Tibial nerve (tissue), 4 donors: ENCODE results near the gene ADCY2. TPM values are rescaled to one million over a fixed set of nuclear protein-coding genes. Genes with fewer than 3 reads are reported as not detected.

Experiments
- DNase-seq, 2 donors: peaks; one replicate each; pipeline ENCODE4 v3.0.0-alpha.2; 2019; ENCODE audit warnings: low spot score in 2 of 2
- H3K27ac ChIP-seq, 4 donors: fragments of 200-600 bp; sonication (generic) in 3 of 4; one replicate each; pipeline ENCODE4 v1.5.1; 2017 to 2019; ENCODE audit warnings: mild to moderate bottlenecking in 1 of 4
- H3K27me3 ChIP-seq, 2 donors: fragments of 200-600 bp; sonication (generic) in 1 of 2; one replicate each; pipeline versions ENCODE4 v1.5.1 to v1.6.0; 2017 to 2019
- H3K36me3 ChIP-seq, 3 donors: fragments of 200-600 bp; sonication (generic); one replicate each; pipeline ENCODE4 v1.5.1; 2018 to 2019
- H3K4me1 ChIP-seq, 4 donors: fragments of 200-600 bp; sonication (generic) in 3 of 4; one replicate each; pipeline ENCODE4 v1.5.1; 2017 to 2019
- H3K4me3 ChIP-seq, 4 donors: fragments of 200-600 bp; sonication (generic) in 3 of 4; one replicate each; pipeline ENCODE4 v1.5.1; 2017 to 2019; ENCODE audit warnings: mild to moderate bottlenecking in 1 of 4, moderate library complexity in 1 of 4
- H3K9me3 ChIP-seq, 4 donors: fragments of 200-600 bp; sonication (generic) in 3 of 4; one replicate each; pipeline ENCODE4 v1.5.1; 2017 to 2019
- CTCF ChIP-seq, 5 experiments: fragments of 200-600 bp in 3 of 5; fragments of 450-650 bp in 2 of 5; sonication (generic) in 3 of 5; IDR thresholded peaks; one replicate each; pipeline ENCODE4 v1.5.1; 2016 to 2019; ENCODE audit warnings: antibody characterized with exemption in 5 of 5, mild to moderate bottlenecking in 3 of 5, moderate library complexity in 2 of 5
- EP300 ChIP-seq, 2 donors: sonication (generic); formaldehyde crosslinking; IDR thresholded peaks; one replicate each; pipeline ENCODE4 v1.6.1; 2017; ENCODE audit warnings: antibody characterized with exemption in 2 of 2, mild to moderate bottlenecking in 1 of 2
- POLR2A ChIP-seq, 2 donors: fragments of 450-650 bp; IDR thresholded peaks; one replicate each; pipeline ENCODE4 v1.6.1; 2017; ENCODE audit warnings: antibody characterized with exemption in 2 of 2, mild to moderate bottlenecking in 2 of 2, moderate library complexity in 2 of 2
- WGBS, 2 donors: methylation state at CpG; one replicate each; pipeline ENCODE4 v1.1.5; 2018; 5-methylcytosine and 5-hydroxymethylcytosine counted together
- total RNA-seq, 4 donors: library from RNA; depleted of rRNA; stranded (reverse); fragments of >200 nt; gene quantifications; one replicate each; pipeline ENCODE4 v1.1.0, GENCODE V29; 2016

ADCY2 gene
- total RNA-seq, 4 donors from 2014 or later, result 4.2 to 11.8 (median 10.0) TPM

DNA sequence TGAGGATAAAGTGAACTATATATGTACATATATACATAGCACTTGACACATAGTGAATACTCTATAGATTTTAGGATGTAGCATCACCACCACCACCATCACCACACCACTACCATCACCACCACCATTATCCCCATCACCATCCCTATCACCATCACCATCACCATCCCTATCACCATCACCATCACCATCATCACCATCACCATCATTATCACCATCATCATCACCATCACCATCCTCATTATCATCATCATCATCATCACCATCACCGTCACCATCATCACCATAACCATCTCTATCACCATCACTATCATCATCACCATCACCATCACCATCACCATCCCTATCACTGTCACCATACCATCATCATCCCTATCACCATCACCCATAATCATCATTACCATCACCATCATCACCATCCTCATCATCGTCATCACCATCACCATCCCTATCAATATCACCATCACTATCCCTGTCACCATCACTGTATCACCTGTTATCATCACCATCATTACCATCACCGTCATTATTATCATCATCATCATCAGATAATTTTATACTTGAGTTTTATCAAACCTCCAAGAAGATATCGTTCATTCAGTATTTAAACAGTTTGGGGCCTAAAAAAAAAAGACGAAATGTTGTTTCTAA is 345.6 kb downstream of the ADCY2 start:
- H3K27ac ChIP-seq, result no peak overlapping the region
- H3K4me3 ChIP-seq, result no peak overlapping the region
- no peaks in the 10 kb centered on the region for H3K27me3 ChIP-seq
- H3K36me3 ChIP-seq, result no peaks in the 10 kb centered on the region
- WGBS, 2 donors, result 90 to 95% methylated on average over 5 of the region's 5 CpGs
- TF ChIP-seq EP300 (IDR thresholded peaks at IDR 0.05) (no peak), CTCF (IDR thresholded peaks at IDR 0.05) (no peak), POLR2A (IDR thresholded peaks at IDR 0.05) (no peak)
- no peaks in the 10 kb centered on the region for H3K4me1 ChIP-seq
- DNase-seq, result no peak
- H3K9me3 ChIP-seq, result no peaks in the 10 kb centered on the region

DNA sequence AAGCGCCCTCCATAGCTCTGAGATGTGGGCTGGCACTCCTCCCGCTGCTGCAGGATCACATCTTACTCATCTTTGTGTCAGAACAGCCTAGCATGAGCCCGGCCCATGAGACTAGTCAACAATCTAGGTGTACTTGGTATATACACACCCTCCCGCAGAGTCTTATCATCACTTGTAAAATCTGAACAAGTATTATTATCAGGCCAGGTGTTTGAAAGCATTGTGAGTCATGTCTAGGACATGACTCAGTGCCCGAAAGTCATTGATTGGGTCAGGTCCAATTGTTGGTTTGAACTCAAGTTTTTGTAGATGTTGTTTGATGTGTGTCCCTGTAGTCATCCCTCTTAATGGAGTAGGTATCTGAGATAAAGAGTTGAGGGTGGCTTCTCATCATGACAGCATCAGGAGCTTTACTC is 346.3 kb downstream of the ADCY2 start:
- WGBS, 2 donors, result 91 to 92% methylated on average over 5 of the region's 5 CpGs
- Histone ChIP-seq H3K27ac (no peak overlapping the region), H3K36me3 (no peaks in the 10 kb centered on the region), H3K4me3 (no peak overlapping the region), H3K9me3 (no peaks in the 10 kb centered on the region), H3K4me1 (no peaks in the 10 kb centered on the region), H3K27me3 (no peaks in the 10 kb centered on the region)
- DNase-seq, result no peak
- TF ChIP-seq POLR2A (IDR thresholded peaks at IDR 0.05) (no peak), CTCF (IDR thresholded peaks at IDR 0.05) (no peak), EP300 (IDR thresholded peaks at IDR 0.05) (no peak)

- 21 to 33% methylated on average over 11 of the region's 11 CpGs for WGBS, 2 donors
- no peaks in the 10 kb centered on the region for H3K27me3 ChIP-seq
- H3K27ac ChIP-seq, result no peak overlapping the region
- no peaks in the 10 kb centered on the region for H3K36me3 ChIP-seq
- H3K9me3 ChIP-seq, result no peaks in the 10 kb centered on the region
- peak; percentile 71 to 82 for DNase-seq
- TF ChIP-seq POLR2A (IDR thresholded peaks at IDR 0.05) (no peak), EP300 (IDR thresholded peaks at IDR 0.05) (no peak), CTCF (IDR thresholded peaks at IDR 0.05) (peak; percentile 70 to 84 (median 77))
- no peak overlapping the region for H3K4me3 ChIP-seq
- no peaks in the 10 kb centered on the region for H3K4me1 ChIP-seq
These were observed 350.1 kb downstream of the ADCY2 start for GRCh38 chr5:7745882-7746610.

DNA sequence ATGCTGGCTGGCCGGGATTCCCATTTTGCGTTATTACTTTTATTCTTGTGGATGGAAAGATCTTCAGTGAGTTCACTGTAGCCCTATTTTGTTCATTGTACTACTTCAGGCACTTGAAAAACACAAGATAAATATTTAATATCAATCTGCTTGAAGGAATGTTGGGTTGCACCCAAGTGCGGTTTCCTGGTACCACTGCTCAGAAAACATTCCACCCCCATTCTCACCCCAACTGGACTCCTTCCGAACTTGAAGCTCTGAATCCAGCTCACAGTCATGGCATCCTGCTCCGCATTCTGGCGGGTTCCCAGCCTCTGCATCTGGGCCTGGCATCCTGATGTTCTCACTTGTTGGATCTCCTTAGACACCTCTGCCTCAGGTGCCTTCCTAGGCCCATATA is 351.8 kb downstream of the ADCY2 start:
- WGBS, 2 donors, result 72 to 84% methylated on average over 6 of the region's 6 CpGs
- H3K36me3 ChIP-seq, result no peaks in the 10 kb centered on the region
- no peaks in the 10 kb centered on the region for H3K4me1 ChIP-seq
- DNase-seq, result no peak
- no peak overlapping the region for H3K27ac ChIP-seq
- H3K4me3 ChIP-seq, result no peak overlapping the region
- no peaks in the 10 kb centered on the region for H3K9me3 ChIP-seq
- no peaks in the 10 kb centered on the region for H3K27me3 ChIP-seq
- no peak for TF ChIP-seq EP300 (IDR thresholded peaks at IDR 0.05)
- no peak for TF ChIP-seq CTCF (IDR thresholded peaks at IDR 0.05)
- TF ChIP-seq POLR2A (IDR thresholded peaks at IDR 0.05), result no peak

GRCh38 chr5:7749626-7750025 is 353.7 kb downstream of the ADCY2 start:
- WGBS, 2 donors, result 86 to 87% methylated on average over 7 of the region's 7 CpGs
- TF ChIP-seq CTCF (IDR thresholded peaks at IDR 0.05), result no peak
- no peak for TF ChIP-seq EP300 (IDR thresholded peaks at IDR 0.05)
- no peak for TF ChIP-seq POLR2A (IDR thresholded peaks at IDR 0.05)

More at GRCh38 chr5:7749626-7750025, 353.7 kb downstream of the ADCY2 start:
- no peak overlapping the region for H3K4me3 ChIP-seq
- no peaks in the 10 kb centered on the region for H3K4me1 ChIP-seq
- no peaks in the 10 kb centered on the region for H3K36me3 ChIP-seq
- no peak for DNase-seq
- no peak overlapping the region for H3K27ac ChIP-seq
- no peaks in the 10 kb centered on the region for H3K27me3 ChIP-seq
- H3K9me3 ChIP-seq, result no peaks in the 10 kb centered on the region
